ENCODE data around the gene FOXN3.

FOXN3 gene

GRCh38 chr14:89167705-89168104 lies 249.3 kb downstream of the FOXN3 start:
- TF ChIP-seq CTCF (IDR thresholded peaks at IDR 0.05; ENCODE audit: low read depth, low read length, missing control alignments) = no peak
- Histone ChIP-seq H3K27me3 (replicated peaks) (no peaks in the 10 kb centered on the region), H3K27ac (no peak overlapping the region), H3K4me3 (ENCODE audit: low read depth, low read length) (no peak overlapping the region), H3K36me3 (replicated peaks) (no peaks in the 10 kb centered on the region)
- no peak for DNase-seq
- in situ Hi-C loops (cut with HindIII; ENCODE audit: low pct_ligation_motif_present, low sequenced_read_pairs) = no loop called here

GRCh38 chr14:89166633-89167032 lies 250.4 kb downstream of the FOXN3 start:
- Histone ChIP-seq H3K36me3 (replicated peaks) (peaks cover 2% of the 10 kb centered on the region), H3K4me3 (ENCODE audit: low read depth, low read length) (no peak overlapping the region), H3K27me3 (replicated peaks) (no peaks in the 10 kb centered on the region), H3K27ac (no peak overlapping the region)
- in situ Hi-C loops (cut with HindIII; ENCODE audit: low pct_ligation_motif_present, low sequenced_read_pairs) = no loop called here
- DNase-seq = no peak
- TF ChIP-seq CTCF (IDR thresholded peaks at IDR 0.05; ENCODE audit: low read depth, low read length, missing control alignments) = no peak

- H3K27me3 ChIP-seq (replicated peaks) = no peaks in the 10 kb centered on the region
- no peak overlapping the region for H3K4me3 ChIP-seq (ENCODE audit: low read depth, low read length)
- peak overlapping the region; percentile 1 for H3K27ac ChIP-seq
- peaks cover 2% of the 10 kb centered on the region for H3K36me3 ChIP-seq (replicated peaks)
- in situ Hi-C loops (cut with HindIII; ENCODE audit: low pct_ligation_motif_present, low sequenced_read_pairs) = no loop called here
- no peak for TF ChIP-seq CTCF (IDR thresholded peaks at IDR 0.05; ENCODE audit: low read depth, low read length, missing control alignments)
- peak; percentile 22 for DNase-seq
Observed at GRCh38 chr14:89165189-89166181, 251.5 kb downstream of the FOXN3 start.

- Histone ChIP-seq H3K27ac (no peak overlapping the region), H3K36me3 (replicated peaks) (peaks cover 2% of the 10 kb centered on the region), H3K4me3 (ENCODE audit: low read depth, low read length) (no peak overlapping the region), H3K27me3 (replicated peaks) (no peaks in the 10 kb centered on the region)
- TF ChIP-seq CTCF (IDR thresholded peaks at IDR 0.05; ENCODE audit: low read depth, low read length, missing control alignments) = no peak
- in situ Hi-C loops (cut with HindIII; ENCODE audit: low pct_ligation_motif_present, low sequenced_read_pairs) = no loop called here
- no peak for DNase-seq
Observed at GRCh38 chr14:89164168-89165073, 252.6 kb downstream of the FOXN3 start.

GRCh38 chr14:89163031-89163636 lies 253.9 kb downstream of the FOXN3 start:
- H3K4me3 ChIP-seq (ENCODE audit: low read depth, low read length) = no peak overlapping the region
- H3K27ac ChIP-seq = no peak overlapping the region
- no peak for TF ChIP-seq CTCF (IDR thresholded peaks at IDR 0.05; ENCODE audit: low read depth, low read length, missing control alignments)
- H3K27me3 ChIP-seq (replicated peaks) = no peaks in the 10 kb centered on the region
- peaks cover 2% of the 10 kb centered on the region for H3K36me3 ChIP-seq (replicated peaks)
- in situ Hi-C loops (cut with HindIII; ENCODE audit: low pct_ligation_motif_present, low sequenced_read_pairs) = no loop called here
- no peak for DNase-seq
